Activated T-cell treated with anti-CD3 and anti-CD28 coated beads, Interleukin-2, amount 50 U/mL, for 1 hour (primary cell): Measurements from ENCODE around the gene NKPD1.

Source experiments
- DNase-seq: peaks from one replicate; pipeline ENCODE4 v3.0.0-alpha.2; 2020

Gene NKPD1

GRCh38 chr19:45172173-45172572, 11.4 kb upstream of the NKPD1 start:
- peak; percentile 36 for DNase-seq

- DNase-seq, result peak; percentile 55
Measured at GRCh38 chr19:45171211-45171623, 10.4 kb upstream of the NKPD1 start.

- no peak for DNase-seq
Measured at GRCh38 chr19:45170146-45171106, 9.6 kb upstream of the NKPD1 start.

GRCh38 chr19:45169602-45170001, 8.8 kb upstream of the NKPD1 start:
- no peak for DNase-seq

- no peak for DNase-seq
Measured at GRCh38 chr19:45168767-45169351, 8.1 kb upstream of the NKPD1 start.

- DNase-seq, result no peak
Measured at GRCh38 chr19:45166723-45167252, 6.0 kb upstream of the NKPD1 start.

GRCh38 chr19:45164577-45165335, 4.0 kb upstream of the NKPD1 start:
- peak; percentile 42 for DNase-seq

GRCh38 chr19:45163751-45164460, 3.1 kb upstream of the NKPD1 start:
- DNase-seq, result no peak

- DNase-seq, result no peak
Measured at GRCh38 chr19:45163156-45163555, 2.4 kb upstream of the NKPD1 start.

- DNase-seq, result no peak
Measured at GRCh38 chr19:45162608-45163143, 1.9 kb upstream of the NKPD1 start.

GRCh38 chr19:45161738-45162607, 1.2 kb upstream of the NKPD1 start:
- no peak for DNase-seq

GRCh38 chr19:45159971-45160324, 834 bp downstream of the NKPD1 start:
- DNase-seq, result no peak

GRCh38 chr19:45159210-45159970, 1.4 kb downstream of the NKPD1 start:
- no peak for DNase-seq

GRCh38 chr19:45158503-45159209, 2.1 kb downstream of the NKPD1 start:
- DNase-seq, result no peak

- DNase-seq, result no peak
Measured at GRCh38 chr19:45156751-45157150, 4.0 kb downstream of the NKPD1 start.

- no peak for DNase-seq
Measured at GRCh38 chr19:45156011-45156630, 4.7 kb downstream of the NKPD1 start.

GRCh38 chr19:45154064-45154827, 6.5 kb downstream of the NKPD1 start:
- DNase-seq, result no peak

- peak; percentile 51 for DNase-seq
Measured at GRCh38 chr19:45153339-45154063, 7.3 kb downstream of the NKPD1 start.
